Mesendoderm (in vitro differentiated cells): Measurements from ENCODE around the gene SRMS.
A peak's percentile ranks its signal among the peaks of the same experiment; 100 is the strongest.

ENCODE experiments used
- DNase-seq: peaks from one replicate; pipeline ENCODE4 v3.0.0; 2013
- H2AK5ac ChIP-seq: 2 replicates; pipeline ENCODE4 v1.6.1; 2013; ENCODE audit warnings: low read length, inconsistent platforms
- H2BK120ac ChIP-seq: 2 replicates; pipeline ENCODE4 v1.6.1; 2013; ENCODE audit warnings: low read depth, mild to moderate bottlenecking, low read length, moderate library complexity, mixed read lengths
- H2BK15ac ChIP-seq: replicated peaks from 2 replicates; pipeline ENCODE4 v1.6.1; 2013; ENCODE audit warnings: low read depth, mild to moderate bottlenecking, moderate library complexity
- H2BK5ac ChIP-seq: 2 replicates; pipeline ENCODE4 v1.6.1; 2013; ENCODE audit warnings: low read length, inconsistent platforms
- H3K18ac ChIP-seq: 2 replicates; pipeline ENCODE4 v1.6.1; 2013; ENCODE audit warnings: mild to moderate bottlenecking, low read length, mixed read lengths
- H3K23ac ChIP-seq: one replicate; pipeline ENCODE4 v1.6.1; 2013; ENCODE audit warnings: low read length
- H3K27ac ChIP-seq: 2 replicates; pipeline ENCODE4 v1.5.1; 2013; ENCODE audit warnings: low read depth, mild to moderate bottlenecking, inconsistent platforms, low read length, moderate library complexity
- H3K27me3 ChIP-seq: 2 replicates; pipeline ENCODE4 v1.6.1; 2013; ENCODE audit warnings: low read length, control low read depth, mild to moderate bottlenecking, inconsistent platforms; ENCODE audit not compliant: insufficient read depth, poor library complexity
- H3K36me3 ChIP-seq: 2 replicates; pipeline ENCODE4 v1.6.1; 2013; ENCODE audit warnings: low read length, inconsistent platforms; ENCODE audit not compliant: control insufficient read depth, insufficient read depth
- H3K4ac ChIP-seq: one replicate; pipeline ENCODE4 v1.6.1; 2013; ENCODE audit warnings: low read depth, mild to moderate bottlenecking, low read length, moderate library complexity
- H3K4me1 ChIP-seq: 2 replicates; pipeline ENCODE4 v1.6.1; 2013; ENCODE audit warnings: low read depth, low read length, inconsistent platforms; ENCODE audit not compliant: control insufficient read depth
- H3K4me2 ChIP-seq: 2 replicates; pipeline ENCODE4 v1.6.1; 2013; ENCODE audit warnings: low read length
- H3K4me3 ChIP-seq: 2 replicates; pipeline ENCODE4 v1.5.1; 2013; ENCODE audit warnings: mild to moderate bottlenecking, low read length
- H3K56ac ChIP-seq: one replicate; pipeline ENCODE4 v1.6.1; 2013; ENCODE audit warnings: low read length
- H3K79me1 ChIP-seq: 2 replicates; pipeline ENCODE4 v1.6.1; 2013; ENCODE audit warnings: low read length, inconsistent platforms
- H3K79me2 ChIP-seq: 2 replicates; pipeline ENCODE4 v1.6.1; 2013; ENCODE audit warnings: mild to moderate bottlenecking, low read length; ENCODE audit not compliant: control insufficient read depth, insufficient read depth
- H3K9ac ChIP-seq: 2 replicates; pipeline ENCODE4 v1.6.1; 2013; ENCODE audit warnings: low read length, inconsistent platforms
- H4K5ac ChIP-seq: one replicate; pipeline ENCODE4 v1.6.1; 2013; ENCODE audit warnings: low read length
- H4K8ac ChIP-seq: one replicate; pipeline ENCODE4 v1.6.1; 2013; ENCODE audit warnings: low read depth, mild to moderate bottlenecking, control low read depth, low read length, moderate library complexity
- WGBS: extraction: QIAGEN DNeasy Blood & Tissue Kit; methylation state at CpG from one replicate; pipeline ENCODE4 v1.1.7; 2013; ENCODE audit warnings: low lambda C conversion rate, missing lambda C conversion rate; ENCODE audit not compliant: insufficient coverage; ENCODE audit errors: extremely low coverage; 5-methylcytosine and 5-hydroxymethylcytosine counted together

The SRMS gene

GRCh38 chr20:63554361-63555278 lies 7.1 kb upstream of the SRMS start:
- Histone ChIP-seq H3K56ac (peak overlapping the region; percentile 62), H3K4me1 (peaks cover 2% of the 10 kb centered on the region), H2BK15ac (no peak overlapping the region), H3K27me3 (no peaks in the 10 kb centered on the region), H3K4me2 (peak overlapping the region; percentile 36), H3K27ac (no peak overlapping the region), H4K5ac (no peak overlapping the region), H4K8ac (no peak overlapping the region), H3K9ac (peak overlapping the region; percentile 60), H3K4ac (no peak overlapping the region), H3K23ac (no peak overlapping the region), H3K79me2 (no peaks in the 10 kb centered on the region), H3K36me3 (no peaks in the 10 kb centered on the region), H2BK5ac (no peak overlapping the region), H2BK120ac (no peak overlapping the region), H3K79me1 (no peaks in the 10 kb centered on the region), H2AK5ac (no peak overlapping the region), H3K4me3 (peak overlapping the region; percentile 6), H3K18ac (no peak overlapping the region)
- no CpG with 5 or more reads among the region's 38 CpGs for WGBS
- DNase-seq, result no peak

- peak; percentile 58 for DNase-seq
- Histone ChIP-seq H3K27ac (no peak within 1 kb of the TSS), H4K8ac (no peak within 1 kb of the TSS)
Observed at GRCh38 chr20:63553933-63554290, 6.4 kb upstream of the SRMS start, which contains the start of gene FNDC11. FNDC11 (plus strand) TSS chr20:63554159; CDS start chr20:63555664, 1,505 bp downstream.

GRCh38 chr20:63553251-63553932 lies 5.8 kb upstream of the SRMS start:
- no peak overlapping the region for H3K27ac ChIP-seq

More at GRCh38 chr20:63553933-63554290, 6.4 kb upstream of the SRMS start, which contains the start of gene FNDC11:
- Histone ChIP-seq H3K79me2 (no peaks in the 10 kb centered on the region), H3K4ac (no peak within 1 kb of the TSS), H3K79me1 (no peaks in the 10 kb centered on the region), H3K4me1 (peaks cover 2% of the 10 kb centered on the region), H3K36me3 (no peaks in the 10 kb centered on the region), H3K9ac (peak within 1 kb of the TSS; percentile 60), H2BK120ac (no peak within 1 kb of the TSS), H3K18ac (peak within 1 kb of the TSS; percentile 62), H3K56ac (peak within 1 kb of the TSS; percentile 83), H3K4me3 (peak within 1 kb of the TSS; percentile 60), H3K27me3 (no peaks in the 10 kb centered on the region), H3K4me2 (peak within 1 kb of the TSS; percentile 94), H2AK5ac (no peak within 1 kb of the TSS), H4K5ac (no peak within 1 kb of the TSS), H2BK15ac (no peak within 1 kb of the TSS), H2BK5ac (no peak within 1 kb of the TSS), H3K23ac (no peak within 1 kb of the TSS)
- no CpG with 5 or more reads among the region's 34 CpGs for WGBS

GRCh38 chr20:63552481-63553249 lies 5.1 kb upstream of the SRMS start:
- no peak overlapping the region for H3K4me2 ChIP-seq
- no peak overlapping the region for H4K5ac ChIP-seq
- H3K56ac ChIP-seq, result no peak overlapping the region
- no peak overlapping the region for H3K27ac ChIP-seq
- no peak overlapping the region for H3K23ac ChIP-seq
- no peak overlapping the region for H3K4ac ChIP-seq
- DNase-seq, result no peak
- no peak overlapping the region for H2BK5ac ChIP-seq
- no CpG with 5 or more reads among the region's 15 CpGs for WGBS
- no peaks in the 10 kb centered on the region for H3K79me1 ChIP-seq
- H3K18ac ChIP-seq, result no peak overlapping the region
- H2BK15ac ChIP-seq, result no peak overlapping the region
- H3K4me3 ChIP-seq, result no peak overlapping the region
- no peak overlapping the region for H2BK120ac ChIP-seq
- H3K79me2 ChIP-seq, result no peaks in the 10 kb centered on the region
- H2AK5ac ChIP-seq, result no peak overlapping the region
- peaks cover 2% of the 10 kb centered on the region for H3K4me1 ChIP-seq
- no peaks in the 10 kb centered on the region for H3K27me3 ChIP-seq
- H3K36me3 ChIP-seq, result no peaks in the 10 kb centered on the region
- no peak overlapping the region for H3K9ac ChIP-seq
- H4K8ac ChIP-seq, result no peak overlapping the region

More at GRCh38 chr20:63553251-63553932, 5.8 kb upstream of the SRMS start:
- H2AK5ac ChIP-seq, result no peak overlapping the region
- H3K79me2 ChIP-seq, result no peaks in the 10 kb centered on the region
- peak; percentile 91 for DNase-seq
- H2BK15ac ChIP-seq, result no peak overlapping the region
- WGBS, result no CpG with 5 or more reads among the region's 37 CpGs
- peaks cover 2% of the 10 kb centered on the region for H3K4me1 ChIP-seq
- H3K56ac ChIP-seq, result peak overlapping the region; percentile 83
- H3K27me3 ChIP-seq, result no peaks in the 10 kb centered on the region
- peak overlapping the region; percentile 53 for H3K9ac ChIP-seq
- H3K4me2 ChIP-seq, result peak overlapping the region; percentile 94
- peak overlapping the region; percentile 62 for H3K18ac ChIP-seq
- H4K8ac ChIP-seq, result no peak overlapping the region
- H3K36me3 ChIP-seq, result no peaks in the 10 kb centered on the region
- H2BK5ac ChIP-seq, result no peak overlapping the region
- H3K79me1 ChIP-seq, result no peaks in the 10 kb centered on the region
- H3K23ac ChIP-seq, result no peak overlapping the region
- H4K5ac ChIP-seq, result no peak overlapping the region
- H3K4me3 ChIP-seq, result peak overlapping the region; percentile 60
- H2BK120ac ChIP-seq, result no peak overlapping the region
- no peak overlapping the region for H3K4ac ChIP-seq

- H3K4me2 ChIP-seq, result no peak overlapping the region
- no peak overlapping the region for H3K27ac ChIP-seq
- H4K5ac ChIP-seq, result no peak overlapping the region
- no peak overlapping the region for H2BK120ac ChIP-seq
- no peak overlapping the region for H3K4ac ChIP-seq
- H3K18ac ChIP-seq, result no peak overlapping the region
- peaks cover 2% of the 10 kb centered on the region for H3K4me1 ChIP-seq
- H2BK5ac ChIP-seq, result no peak overlapping the region
- H3K27me3 ChIP-seq, result no peaks in the 10 kb centered on the region
- H3K56ac ChIP-seq, result no peak overlapping the region
- H2AK5ac ChIP-seq, result no peak overlapping the region
- H3K4me3 ChIP-seq, result no peak overlapping the region
- no CpG with 5 or more reads among the region's 9 CpGs for WGBS
- no peaks in the 10 kb centered on the region for H3K79me2 ChIP-seq
- no peaks in the 10 kb centered on the region for H3K79me1 ChIP-seq
- no peak overlapping the region for H2BK15ac ChIP-seq
- no peak for DNase-seq
- no peak overlapping the region for H4K8ac ChIP-seq
- no peaks in the 10 kb centered on the region for H3K36me3 ChIP-seq
- H3K9ac ChIP-seq, result no peak overlapping the region
- H3K23ac ChIP-seq, result no peak overlapping the region
Observed at GRCh38 chr20:63551068-63551467, 3.5 kb upstream of the SRMS start.
